ENCODE measurements around the gene ZNF598.
"Not testable (repeated sequence)": the region's sequence is repeated elsewhere in the genome, so short reads cannot be mapped to it uniquely, and the experiment has no call there.

ZNF598 gene

GRCh38 chr16:1977875-1978268 is 31.7 kb downstream of the ZNF598 start:
- no peak for DNase-seq (ENCODE audit: low spot score)

DNA sequence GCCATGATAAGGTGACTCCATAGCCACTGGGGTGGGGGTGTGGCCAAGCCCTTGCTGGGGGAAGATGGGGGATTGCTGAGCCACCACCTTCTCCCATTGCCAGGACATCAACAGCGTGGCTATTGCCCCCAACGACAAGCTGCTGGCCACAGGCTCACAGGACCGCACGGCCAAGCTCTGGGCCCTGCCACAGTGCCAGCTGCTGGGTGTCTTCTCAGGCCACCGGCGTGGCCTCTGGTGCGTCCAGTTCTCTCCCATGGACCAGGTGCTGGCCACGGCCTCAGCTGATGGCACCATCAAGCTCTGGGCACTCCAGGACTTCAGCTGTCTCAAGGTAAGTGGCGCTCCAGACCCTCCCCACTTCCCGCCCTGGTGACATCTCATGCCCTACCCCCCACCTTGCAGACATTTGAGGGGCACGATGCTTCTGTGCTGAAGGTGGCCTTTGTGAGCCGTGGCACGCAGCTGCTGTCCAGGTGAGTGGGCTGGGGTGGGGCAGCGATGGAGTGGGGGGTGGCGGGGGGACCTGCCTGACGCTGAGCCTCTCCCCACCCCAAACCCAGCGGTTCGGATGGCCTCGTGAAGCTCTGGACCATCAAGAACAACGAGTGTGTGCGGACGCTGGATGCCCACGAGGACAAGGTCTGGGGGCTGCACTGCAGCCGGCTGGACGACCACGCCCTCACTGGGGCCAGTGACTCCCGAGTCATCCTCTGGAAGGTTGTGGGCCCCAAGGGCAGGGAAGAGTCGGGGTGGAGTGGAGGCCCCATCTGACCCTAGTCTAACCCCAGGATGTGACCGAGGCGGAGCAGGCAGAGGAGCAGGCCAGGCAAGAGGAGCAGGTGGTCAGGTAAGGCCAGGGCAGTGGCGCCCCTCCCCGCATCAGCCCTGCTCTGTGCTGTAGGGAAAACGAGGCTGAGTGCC is 32.4 kb downstream of the ZNF598 start:
- no peak for DNase-seq (ENCODE audit: low spot score)

GRCh38 chr16:1976216-1976520 is 33.5 kb downstream of the ZNF598 start:
- no peak for DNase-seq (ENCODE audit: low spot score)

- no peak for DNase-seq (ENCODE audit: low spot score)
Observed at GRCh38 chr16:1975432-1976215, 34.0 kb downstream of the ZNF598 start.

DNA sequence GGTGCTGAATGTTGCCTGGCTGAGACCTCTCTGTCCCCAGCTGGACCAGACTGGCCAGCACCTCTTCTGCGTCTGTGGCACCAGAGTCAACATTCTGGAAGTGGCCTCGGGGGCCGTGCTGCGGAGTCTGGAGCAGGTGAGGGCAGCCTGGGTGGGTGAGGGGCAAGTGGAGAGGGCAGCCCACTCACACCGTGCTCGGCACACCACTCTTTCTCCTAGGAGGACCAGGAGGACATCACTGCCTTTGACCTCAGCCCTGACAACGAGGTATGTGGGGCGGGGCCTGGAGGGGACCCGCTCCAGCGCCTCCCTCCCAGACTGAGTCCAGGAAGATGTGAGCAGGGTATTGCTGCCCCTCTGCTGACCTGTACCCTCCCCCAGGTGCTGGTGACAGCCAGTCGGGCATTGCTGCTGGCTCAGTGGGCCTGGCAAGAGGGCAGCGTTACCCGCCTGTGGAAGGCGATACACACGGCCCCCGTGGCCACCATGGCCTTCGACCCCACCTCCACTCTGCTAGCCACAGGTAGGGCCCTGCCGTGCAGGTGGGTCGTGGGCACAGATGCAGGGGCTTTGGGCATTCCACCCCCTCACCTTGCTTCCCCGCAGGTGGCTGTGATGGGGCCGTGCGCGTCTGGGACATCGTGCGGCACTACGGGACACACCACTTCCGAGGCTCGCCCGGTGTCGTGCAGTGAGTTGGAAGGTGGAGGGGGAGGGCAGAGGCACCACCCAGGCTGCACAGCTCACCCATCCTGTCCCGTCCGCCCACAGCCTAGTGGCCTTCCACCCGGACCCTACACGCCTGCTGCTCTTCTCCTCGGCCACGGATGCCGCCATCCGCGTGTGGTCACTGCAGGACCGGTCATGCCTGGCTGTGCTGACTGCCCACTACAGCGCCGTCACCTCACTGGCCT is 35.2 kb downstream of the ZNF598 start:
- no peak for DNase-seq (ENCODE audit: low spot score)

GRCh38 chr16:1973461-1974156 is 36.0 kb downstream of the ZNF598 start:
- no peak for DNase-seq (ENCODE audit: low spot score)

GRCh38 chr16:1972490-1972877 is 37.1 kb downstream of the ZNF598 start:
- DNase-seq (ENCODE audit: low spot score) = no peak

DNA sequence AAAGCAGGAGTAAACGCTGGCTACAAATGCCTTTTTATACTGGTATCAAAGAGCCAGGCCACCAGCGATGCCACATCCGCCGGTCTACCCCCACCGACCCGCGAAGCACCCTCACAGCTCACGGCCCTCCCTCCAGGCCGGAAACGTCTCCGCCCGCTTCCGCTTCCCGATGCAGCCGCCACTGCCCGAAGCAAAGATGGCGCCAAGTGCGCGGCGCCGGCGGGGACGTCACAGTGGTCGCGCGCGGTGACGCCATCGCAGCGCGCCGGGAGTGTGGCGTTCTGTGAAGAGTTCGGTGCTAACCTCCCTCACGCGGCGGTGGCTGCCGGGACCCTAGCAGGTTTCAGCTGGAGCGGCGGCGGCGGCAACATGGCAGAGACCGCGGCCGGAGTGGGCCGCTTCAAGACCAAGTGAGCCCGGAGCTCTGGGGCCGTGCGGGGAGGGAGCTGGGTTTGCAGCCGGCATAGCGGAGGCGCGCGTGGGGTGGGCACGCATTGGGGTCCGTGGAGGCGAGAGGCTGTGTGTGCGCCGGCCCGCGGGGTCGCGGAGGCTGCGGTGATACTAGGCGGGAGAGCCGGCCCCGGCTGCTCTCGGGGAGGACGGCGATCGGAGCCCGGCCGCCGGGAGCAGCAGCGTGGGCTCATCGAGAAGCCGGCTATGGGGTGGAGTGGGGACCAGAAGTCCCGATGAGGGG is 37.7 kb downstream of the ZNF598 start, which contains the start of gene TBL3:
TSS of gene TBL3 (plus strand) at position 258 of the 694 bp plus-strand sequence. CDS start at position 370, 112 bp downstream.
- peak; percentile 93 for DNase-seq (ENCODE audit: low spot score)

DNA sequence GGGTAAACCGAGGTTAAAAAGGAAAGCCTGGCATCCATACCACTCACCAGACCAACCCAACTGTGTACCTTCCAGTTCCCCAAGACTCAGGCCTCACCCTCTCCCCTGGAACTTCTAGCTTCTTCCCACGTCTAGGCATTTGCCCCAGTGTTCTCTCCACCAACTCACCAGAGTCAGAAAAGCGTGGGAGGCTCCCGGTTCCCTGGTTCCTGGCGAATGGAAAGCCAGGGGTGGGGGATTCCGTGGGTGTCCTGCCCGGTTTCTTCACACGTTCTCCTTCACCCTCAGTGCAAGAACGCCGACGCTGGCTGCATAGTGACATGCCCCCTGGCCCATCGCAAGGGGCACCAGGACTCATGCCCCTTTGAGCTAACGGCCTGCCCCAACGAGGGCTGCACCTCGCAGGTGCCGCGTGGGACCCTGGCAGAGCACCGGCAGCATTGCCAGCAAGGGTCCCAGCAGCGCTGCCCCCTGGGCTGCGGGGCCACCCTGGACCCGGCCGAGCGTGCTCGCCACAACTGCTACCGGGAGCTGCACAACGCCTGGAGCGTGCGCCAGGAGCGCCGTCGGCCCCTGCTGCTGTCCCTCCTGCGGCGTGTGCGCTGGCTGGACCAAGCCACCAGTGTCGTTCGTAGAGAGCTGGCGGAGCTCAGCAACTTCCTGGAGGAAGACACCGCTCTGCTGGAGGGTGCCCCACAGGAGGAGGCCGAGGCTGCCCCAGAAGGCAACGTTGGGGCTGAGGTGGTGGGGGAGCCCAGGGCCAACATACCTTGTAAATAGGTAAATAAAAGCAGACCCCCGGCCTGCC is 41.3 kb downstream of the ZNF598 start:
- DNase-seq (ENCODE audit: low spot score) = no peak

DNA sequence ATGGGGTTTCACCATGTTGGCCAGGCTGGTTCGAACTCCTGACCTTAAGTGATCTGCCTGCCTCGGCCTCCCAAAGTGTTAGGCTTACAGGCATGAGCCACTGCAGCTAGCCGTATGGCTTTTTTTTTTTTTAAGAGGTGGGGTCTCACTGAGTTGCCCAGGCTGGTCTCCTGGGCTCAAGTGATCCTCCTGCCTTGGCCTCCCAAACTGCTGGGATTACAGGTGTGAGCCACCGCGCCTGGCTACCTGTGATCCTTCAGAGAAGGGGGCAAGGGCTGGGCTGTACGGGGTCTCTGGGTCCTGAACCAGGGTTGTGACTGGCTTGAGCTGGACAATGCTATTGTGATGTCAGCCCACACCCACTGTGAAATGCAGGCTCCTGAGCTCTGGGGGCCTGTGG is 43.2 kb downstream of the ZNF598 start, which contains the start of gene RNF151:
TSS of gene RNF151 (plus strand) at position 397 of the 400 bp plus-strand sequence. CDS start 26 bp downstream, outside the sequence.
- no peak for DNase-seq (ENCODE audit: low spot score)

- DNase-seq (ENCODE audit: low spot score) = no peak
Observed at GRCh38 chr16:1965396-1966001, 44.1 kb downstream of the ZNF598 start.

- DNase-seq (ENCODE audit: low spot score) = peak; percentile 98
Observed at GRCh38 chr16:1964506-1965395, 44.9 kb downstream of the ZNF598 start, which contains the start of gene RPS2. Gene RPS2, minus strand, starts transcription at chr16:1964826. Its CDS starts 201 bp downstream, at chr16:1964625.

DNA sequence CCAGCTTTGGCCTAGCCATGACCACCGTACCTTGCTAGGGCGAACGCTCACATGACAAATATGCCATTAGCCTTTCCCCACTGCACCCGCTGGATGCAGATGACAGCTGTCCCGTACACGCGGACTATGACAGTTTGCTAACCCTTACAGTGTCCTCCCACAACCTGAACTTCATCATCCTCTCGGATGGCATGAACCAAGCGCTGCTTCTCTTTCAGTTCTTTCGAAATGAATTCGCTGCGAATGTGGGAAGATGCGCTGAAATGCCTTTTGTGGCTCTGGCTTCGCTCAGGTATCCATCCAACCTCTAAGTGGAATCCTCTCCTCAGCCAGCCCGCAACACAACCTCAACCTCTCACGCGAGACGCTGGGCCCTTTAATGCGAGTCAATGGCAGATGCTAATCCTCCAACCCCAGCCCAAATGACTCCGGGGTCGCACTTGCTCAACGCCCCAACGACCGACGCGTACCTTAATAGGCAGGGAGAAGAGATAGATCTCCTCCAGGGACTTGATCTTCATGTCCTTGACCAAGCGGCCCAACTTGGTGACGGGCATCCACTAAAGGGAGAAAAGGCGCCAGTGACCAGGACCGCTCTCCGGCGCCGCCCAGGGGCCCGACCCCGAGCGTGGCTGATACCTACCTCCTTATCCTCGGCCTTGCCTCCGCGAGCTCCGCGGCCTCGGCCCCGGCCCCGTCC is 45.7 kb downstream of the ZNF598 start:
- DNase-seq (ENCODE audit: low spot score) = peak; percentile 57

DNA sequence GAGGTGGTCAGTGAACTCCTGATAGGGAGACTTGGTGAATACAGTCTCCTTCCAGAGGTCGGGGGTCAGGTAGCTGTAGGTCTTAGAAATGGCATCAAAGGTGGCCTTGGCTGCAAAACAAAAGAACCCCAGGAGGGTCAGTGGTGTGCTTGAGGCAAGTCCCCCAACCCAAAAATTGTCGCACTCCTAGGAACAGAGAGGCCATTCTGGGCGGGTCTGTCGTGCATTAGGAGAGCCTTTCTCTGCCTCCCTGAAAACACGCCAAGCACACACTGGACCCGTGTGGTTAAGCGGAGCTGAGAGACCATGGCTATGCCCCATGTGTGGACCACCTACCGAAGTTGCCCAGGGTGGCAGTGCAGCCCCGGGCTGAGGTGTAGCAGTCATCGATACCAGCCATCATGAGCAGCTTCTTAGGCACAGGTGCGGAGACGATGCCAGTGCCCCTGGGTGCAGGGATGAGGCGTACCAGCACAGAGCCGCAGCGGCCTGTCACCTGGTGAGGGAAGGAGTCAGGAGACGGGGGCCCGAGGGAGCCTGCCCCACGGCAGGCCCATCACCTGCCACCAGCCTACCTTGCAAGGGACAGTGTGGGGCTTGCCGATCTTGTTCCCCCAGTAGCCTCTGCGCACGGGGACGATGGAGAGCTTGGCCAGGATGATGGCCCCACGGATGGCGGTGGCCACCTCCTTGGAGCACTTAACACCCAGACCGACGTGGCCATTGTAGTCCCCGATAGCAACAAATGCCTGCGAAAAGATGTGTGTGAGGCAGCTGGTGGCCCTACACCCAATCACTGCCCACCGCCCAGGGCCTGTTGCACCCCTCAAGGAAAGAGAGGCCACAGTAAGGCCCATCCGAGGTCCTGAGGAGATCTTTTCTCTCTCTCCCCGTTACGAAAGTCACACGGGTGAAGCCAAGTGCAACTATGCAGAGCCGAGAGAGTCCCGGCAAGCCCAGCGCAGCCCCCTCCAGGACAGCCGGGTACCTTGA is 47.2 kb downstream of the ZNF598 start:
- not testable (repeated sequence) for DNase-seq (ENCODE audit: low spot score)

GRCh38 chr16:1961651-1962067 is 48.0 kb downstream of the ZNF598 start:
- DNase-seq (ENCODE audit: low spot score) = no peak
